Measurements from ENCODE around the gene NTF3. TPM values are rescaled to one million over a fixed set of nuclear protein-coding genes. Genes with fewer than 3 reads are reported as not detected.

Gene NTF3
- total RNA-seq, 1 experiment from 2014 or later = not detected

DNA sequence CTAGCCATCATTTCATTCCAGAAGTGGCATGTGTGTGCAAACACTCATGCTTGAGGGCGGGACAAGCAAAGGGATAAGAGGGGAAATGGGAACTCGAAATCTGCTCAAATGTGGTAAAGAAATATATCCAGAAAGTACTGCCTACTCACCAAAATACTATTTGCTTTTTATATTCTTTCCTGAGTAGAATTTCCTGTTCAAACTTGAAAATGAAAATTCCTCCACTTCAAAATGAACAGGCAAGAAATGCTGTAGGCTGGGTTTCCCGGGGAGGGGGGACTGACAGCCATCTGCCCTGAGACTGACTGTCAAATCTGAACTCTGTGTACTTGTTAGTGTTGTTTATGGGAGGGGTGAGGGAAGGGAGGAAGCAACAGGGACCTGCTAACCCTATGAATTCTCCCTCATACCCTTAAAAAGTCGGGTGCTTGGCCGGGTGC is 34.6 kb downstream of the NTF3 start:
- Histone ChIP-seq H4K20me1 (ENCODE audit: insufficient read depth) (no peaks in the 10 kb centered on the region), H3K9ac (ENCODE audit: low read length) (no peak overlapping the region), H3K9me2 (ENCODE audit: insufficient read depth) (no peaks in the 10 kb centered on the region), H3K27ac (ENCODE audit: low read depth, low read length) (no peak overlapping the region), H3K79me2 (ENCODE audit: insufficient read depth, low read length) (no peaks in the 10 kb centered on the region), H3K4me3 (replicated peaks in 1 of 2; ENCODE audit: low read depth in 1 of 2, low read length in 2 of 2) (no peak overlapping the region), H2AFZ (ENCODE audit: low read depth, low read length, poor library complexity, severe bottlenecking) (no peak overlapping the region), H3K4me1 (ENCODE audit: control insufficient read depth in 1 of 2, insufficient read depth in 2 of 2, low read length in 2 of 2) (no peaks in the 10 kb centered on the region), H3K36me3 (ENCODE audit: control insufficient read depth in 1 of 2, insufficient read depth in 2 of 2, low read length in 2 of 2) (no peaks in the 10 kb centered on the region), H3K9me3 (ENCODE audit: control insufficient read depth in 1 of 2, insufficient read depth in 1 of 2, low read depth in 1 of 2, low read length in 2 of 2) (no peaks in the 10 kb centered on the region), H3K4me2 (ENCODE audit: low read length) (no peak overlapping the region), H3K27me3 (ENCODE audit: insufficient read depth, low read length) (peaks cover 47% of the 10 kb centered on the region)
- no peak for DNase-seq (ENCODE audit: low read depth, low spot score)
- RAD21 ChIA-PET (ENCODE audit: low non-redundant PET in 1 of 2, low total read pairs in 2 of 2, uncharacterized antibody in 2 of 2, unreplicated experiment in 2 of 2) = no interaction called here
- no peak for TF ChIP-seq EZH2 (IDR thresholded peaks at IDR 0.05)
- TF ChIP-seq SP1 (IDR thresholded peaks at IDR 0.05; ENCODE audit: low read depth) = no peak
- TF ChIP-seq, protein P1, sequence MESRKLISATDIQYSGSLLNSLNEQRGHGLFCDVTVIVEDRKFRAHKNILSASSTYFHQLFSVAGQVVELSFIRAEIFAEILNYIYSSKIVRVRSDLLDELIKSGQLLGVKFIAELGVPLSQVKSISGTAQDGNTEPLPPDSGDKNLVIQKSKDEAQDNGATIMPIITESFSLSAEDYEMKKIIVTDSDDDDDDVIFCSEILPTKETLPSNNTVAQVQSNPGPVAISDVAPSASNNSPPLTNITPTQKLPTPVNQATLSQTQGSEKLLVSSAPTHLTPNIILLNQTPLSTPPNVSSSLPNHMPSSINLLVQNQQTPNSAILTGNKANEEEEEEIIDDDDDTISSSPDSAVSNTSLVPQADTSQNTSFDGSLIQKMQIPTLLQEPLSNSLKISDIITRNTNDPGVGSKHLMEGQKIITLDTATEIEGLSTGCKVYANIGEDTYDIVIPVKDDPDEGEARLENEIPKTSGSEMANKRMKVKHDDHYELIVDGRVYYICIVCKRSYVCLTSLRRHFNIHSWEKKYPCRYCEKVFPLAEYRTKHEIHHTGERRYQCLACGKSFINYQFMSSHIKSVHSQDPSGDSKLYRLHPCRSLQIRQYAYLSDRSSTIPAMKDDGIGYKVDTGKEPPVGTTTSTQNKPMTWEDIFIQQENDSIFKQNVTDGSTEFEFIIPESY (IDR thresholded peaks at IDR 0.05; ENCODE audit: extremely low read depth, insufficient replicate concordance, low read length) = no peak
- TF ChIP-seq, protein P2, sequence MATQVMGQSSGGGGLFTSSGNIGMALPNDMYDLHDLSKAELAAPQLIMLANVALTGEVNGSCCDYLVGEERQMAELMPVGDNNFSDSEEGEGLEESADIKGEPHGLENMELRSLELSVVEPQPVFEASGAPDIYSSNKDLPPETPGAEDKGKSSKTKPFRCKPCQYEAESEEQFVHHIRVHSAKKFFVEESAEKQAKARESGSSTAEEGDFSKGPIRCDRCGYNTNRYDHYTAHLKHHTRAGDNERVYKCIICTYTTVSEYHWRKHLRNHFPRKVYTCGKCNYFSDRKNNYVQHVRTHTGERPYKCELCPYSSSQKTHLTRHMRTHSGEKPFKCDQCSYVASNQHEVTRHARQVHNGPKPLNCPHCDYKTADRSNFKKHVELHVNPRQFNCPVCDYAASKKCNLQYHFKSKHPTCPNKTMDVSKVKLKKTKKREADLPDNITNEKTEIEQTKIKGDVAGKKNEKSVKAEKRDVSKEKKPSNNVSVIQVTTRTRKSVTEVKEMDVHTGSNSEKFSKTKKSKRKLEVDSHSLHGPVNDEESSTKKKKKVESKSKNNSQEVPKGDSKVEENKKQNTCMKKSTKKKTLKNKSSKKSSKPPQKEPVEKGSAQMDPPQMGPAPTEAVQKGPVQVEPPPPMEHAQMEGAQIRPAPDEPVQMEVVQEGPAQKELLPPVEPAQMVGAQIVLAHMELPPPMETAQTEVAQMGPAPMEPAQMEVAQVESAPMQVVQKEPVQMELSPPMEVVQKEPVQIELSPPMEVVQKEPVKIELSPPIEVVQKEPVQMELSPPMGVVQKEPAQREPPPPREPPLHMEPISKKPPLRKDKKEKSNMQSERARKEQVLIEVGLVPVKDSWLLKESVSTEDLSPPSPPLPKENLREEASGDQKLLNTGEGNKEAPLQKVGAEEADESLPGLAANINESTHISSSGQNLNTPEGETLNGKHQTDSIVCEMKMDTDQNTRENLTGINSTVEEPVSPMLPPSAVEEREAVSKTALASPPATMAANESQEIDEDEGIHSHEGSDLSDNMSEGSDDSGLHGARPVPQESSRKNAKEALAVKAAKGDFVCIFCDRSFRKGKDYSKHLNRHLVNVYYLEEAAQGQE (IDR thresholded peaks at IDR 0.05; ENCODE audit: low read depth) = no peak
- TF ChIP-seq YY1 (IDR thresholded peaks at IDR 0.05; ENCODE audit: extremely low read depth, insufficient replicate concordance, low read depth, low read length) = no peak
- no peak for TF ChIP-seq JUND (IDR thresholded peaks at IDR 0.05)
- TF ChIP-seq CEBPB (IDR thresholded peaks at IDR 0.05; ENCODE audit: low read depth) = no peak
- CTCF ChIA-PET = no interaction called here
- no TSS peak for BruUV-seq (replicated peaks)
- no peak for ATAC-seq
- intact Hi-C loops (cut with micrococcal nuclease) = no loop called here
- POLR2A ChIA-PET = no interaction called here
